GM21528 (cell line): ENCODE measurements around the gene OTULIN.

Source experiments
- ATAC-seq: cut with Tn5 transposase; IDR thresholded peaks from one replicate; pipeline ENCODE4 v1.9.1; 2021; ENCODE audit warnings: mild to moderate bottlenecking, moderate library complexity; ENCODE audit not compliant: unreplicated experiment, low FRiP score

Gene OTULIN

GRCh38 chr5:14664270-14665100, at the start of gene OTULIN:
TSS of gene OTULIN (plus strand) at chr5:14664718. CDS start at chr5:14664826, 108 bp downstream.
- peak; percentile 69 for ATAC-seq

GRCh38 chr5:14615365-14615764, 49.2 kb upstream of the OTULIN start:
- ATAC-seq, result no peak

GRCh38 chr5:14617441-14617840, 47.1 kb upstream of the OTULIN start:
- no peak for ATAC-seq

GRCh38 chr5:14627270-14627669, 37.2 kb upstream of the OTULIN start:
- ATAC-seq, result no peak

- ATAC-seq, result no peak
These were observed 36.2 kb upstream of the OTULIN start for GRCh38 chr5:14628346-14628745.

GRCh38 chr5:14630671-14631070, 33.8 kb upstream of the OTULIN start:
- no peak for ATAC-seq

- ATAC-seq, result no peak
These were observed 28.9 kb upstream of the OTULIN start for GRCh38 chr5:14635656-14636055.

GRCh38 chr5:14640765-14641164, 23.8 kb upstream of the OTULIN start:
- ATAC-seq, result no peak

GRCh38 chr5:14644623-14645237, 19.8 kb upstream of the OTULIN start:
- ATAC-seq, result no peak

- no peak for ATAC-seq
These were observed 14.5 kb upstream of the OTULIN start for GRCh38 chr5:14650052-14650451.

- no peak for ATAC-seq
These were observed 9.3 kb upstream of the OTULIN start for GRCh38 chr5:14655146-14655741.

- ATAC-seq, result no peak
These were observed 7.6 kb upstream of the OTULIN start for GRCh38 chr5:14656898-14657297.

- no peak for ATAC-seq
These were observed 4.5 kb upstream of the OTULIN start for GRCh38 chr5:14659821-14660607.

GRCh38 chr5:14660833-14661232, 3.7 kb upstream of the OTULIN start:
- ATAC-seq, result no peak

GRCh38 chr5:14662721-14663260, 1.7 kb upstream of the OTULIN start:
- no peak for ATAC-seq

GRCh38 chr5:14663734-14664269, 716 bp upstream of the OTULIN start:
- peak; percentile 28 for ATAC-seq

- ATAC-seq, result no peak
These were observed 744 bp downstream of the OTULIN start for GRCh38 chr5:14665101-14665822.

- ATAC-seq, result peak; percentile 34
These were observed 1.4 kb downstream of the OTULIN start for GRCh38 chr5:14665949-14666348.

GRCh38 chr5:14666357-14666756, 1.8 kb downstream of the OTULIN start:
- no peak for ATAC-seq

GRCh38 chr5:14667290-14667689, 2.8 kb downstream of the OTULIN start:
- no peak for ATAC-seq
